ENCODE measurements around the gene HOXC5.

Gene HOXC5

DNA sequence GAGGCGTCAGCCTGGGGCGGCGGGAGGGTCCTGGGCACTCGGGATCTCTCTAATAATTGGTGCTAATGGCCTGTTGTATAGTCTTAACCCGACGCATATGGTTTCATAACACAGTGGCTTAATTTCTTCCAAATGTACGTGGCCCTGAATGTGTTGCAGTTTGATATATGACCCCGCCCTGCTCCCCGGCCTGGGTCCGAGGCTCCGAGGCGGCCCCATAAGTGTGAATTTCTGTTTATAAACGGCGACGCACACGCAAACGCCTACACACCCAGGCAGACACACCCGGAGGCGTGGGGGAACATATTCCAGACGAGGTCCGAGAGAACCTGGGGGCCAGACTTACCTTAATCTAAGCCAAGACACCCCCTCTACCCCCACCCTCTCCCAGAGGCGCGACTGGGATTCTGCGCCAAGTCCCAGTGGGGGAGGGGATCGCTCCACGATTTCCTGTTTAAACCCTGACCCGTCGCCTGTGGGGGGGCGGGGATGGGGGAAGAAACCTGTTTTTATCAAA is 14.3 kb upstream of the HOXC5 start:
- peak overlapping the region; percentile 54 for H3K4me3 ChIP-seq (ENCODE audit: low read depth, low read length)
- TF ChIP-seq, protein P1, sequence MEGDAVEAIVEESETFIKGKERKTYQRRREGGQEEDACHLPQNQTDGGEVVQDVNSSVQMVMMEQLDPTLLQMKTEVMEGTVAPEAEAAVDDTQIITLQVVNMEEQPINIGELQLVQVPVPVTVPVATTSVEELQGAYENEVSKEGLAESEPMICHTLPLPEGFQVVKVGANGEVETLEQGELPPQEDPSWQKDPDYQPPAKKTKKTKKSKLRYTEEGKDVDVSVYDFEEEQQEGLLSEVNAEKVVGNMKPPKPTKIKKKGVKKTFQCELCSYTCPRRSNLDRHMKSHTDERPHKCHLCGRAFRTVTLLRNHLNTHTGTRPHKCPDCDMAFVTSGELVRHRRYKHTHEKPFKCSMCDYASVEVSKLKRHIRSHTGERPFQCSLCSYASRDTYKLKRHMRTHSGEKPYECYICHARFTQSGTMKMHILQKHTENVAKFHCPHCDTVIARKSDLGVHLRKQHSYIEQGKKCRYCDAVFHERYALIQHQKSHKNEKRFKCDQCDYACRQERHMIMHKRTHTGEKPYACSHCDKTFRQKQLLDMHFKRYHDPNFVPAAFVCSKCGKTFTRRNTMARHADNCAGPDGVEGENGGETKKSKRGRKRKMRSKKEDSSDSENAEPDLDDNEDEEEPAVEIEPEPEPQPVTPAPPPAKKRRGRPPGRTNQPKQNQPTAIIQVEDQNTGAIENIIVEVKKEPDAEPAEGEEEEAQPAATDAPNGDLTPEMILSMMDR (IDR thresholded peaks at IDR 0.05; ENCODE audit: low read depth, low read length, missing control alignments): no peak
- no peak for DNase-seq (ENCODE audit: low read depth)

GRCh38 chr12:54019091-54019811 is 13.6 kb upstream of the HOXC5 start:
- TF ChIP-seq, protein P1 (IDR thresholded peaks at IDR 0.05; ENCODE audit: low read depth, low read length, missing control alignments): no peak
- no peak for DNase-seq (ENCODE audit: low read depth)
- H3K4me3 ChIP-seq (ENCODE audit: low read depth, low read length): no peak overlapping the region

GRCh38 chr12:54019924-54020590 is 12.8 kb upstream of the HOXC5 start:
- no peak for DNase-seq (ENCODE audit: low read depth)
- TF ChIP-seq, protein P1 (IDR thresholded peaks at IDR 0.05; ENCODE audit: low read depth, low read length, missing control alignments): no peak
- H3K4me3 ChIP-seq (ENCODE audit: low read depth, low read length): no peak overlapping the region

GRCh38 chr12:54020591-54021405 is 12.1 kb upstream of the HOXC5 start:
- H3K4me3 ChIP-seq (ENCODE audit: low read depth, low read length): no peak overlapping the region
- TF ChIP-seq, protein P1 (IDR thresholded peaks at IDR 0.05; ENCODE audit: low read depth, low read length, missing control alignments): no peak
- DNase-seq (ENCODE audit: low read depth): no peak

DNA sequence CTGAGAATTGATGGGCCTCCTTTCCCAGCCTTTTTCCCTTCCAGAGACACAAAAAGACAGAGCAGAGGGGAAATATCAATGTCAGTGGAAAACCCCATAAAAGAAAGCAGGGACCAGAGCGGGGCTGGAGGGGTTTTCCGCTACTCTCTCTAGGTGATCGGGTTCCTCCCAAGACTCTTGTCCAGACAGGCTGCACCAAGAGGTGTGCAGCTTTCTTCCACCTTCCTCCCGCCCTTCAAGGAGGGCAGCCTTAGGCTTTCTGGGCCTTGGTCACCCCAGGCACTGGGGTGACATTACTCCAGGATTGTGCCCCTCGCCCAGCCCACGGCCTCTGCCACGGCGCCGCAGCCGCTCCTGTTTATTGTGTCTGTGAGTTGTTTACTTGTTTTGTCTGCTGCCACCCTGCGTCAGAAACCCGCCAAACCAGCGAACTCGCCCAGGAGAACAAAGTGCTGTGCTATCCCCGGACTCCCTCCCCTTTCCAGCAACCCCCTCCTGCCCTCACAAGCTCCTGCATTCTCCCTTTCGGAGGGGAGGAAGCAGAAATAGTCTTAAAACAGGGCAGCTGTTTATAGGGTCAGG is 11.3 kb upstream of the HOXC5 start:
- no peak overlapping the region for H3K4me3 ChIP-seq (ENCODE audit: low read depth, low read length)
- TF ChIP-seq, protein P1 (IDR thresholded peaks at IDR 0.05; ENCODE audit: low read depth, low read length, missing control alignments): peak; percentile 56
- DNase-seq (ENCODE audit: low read depth): no peak

DNA sequence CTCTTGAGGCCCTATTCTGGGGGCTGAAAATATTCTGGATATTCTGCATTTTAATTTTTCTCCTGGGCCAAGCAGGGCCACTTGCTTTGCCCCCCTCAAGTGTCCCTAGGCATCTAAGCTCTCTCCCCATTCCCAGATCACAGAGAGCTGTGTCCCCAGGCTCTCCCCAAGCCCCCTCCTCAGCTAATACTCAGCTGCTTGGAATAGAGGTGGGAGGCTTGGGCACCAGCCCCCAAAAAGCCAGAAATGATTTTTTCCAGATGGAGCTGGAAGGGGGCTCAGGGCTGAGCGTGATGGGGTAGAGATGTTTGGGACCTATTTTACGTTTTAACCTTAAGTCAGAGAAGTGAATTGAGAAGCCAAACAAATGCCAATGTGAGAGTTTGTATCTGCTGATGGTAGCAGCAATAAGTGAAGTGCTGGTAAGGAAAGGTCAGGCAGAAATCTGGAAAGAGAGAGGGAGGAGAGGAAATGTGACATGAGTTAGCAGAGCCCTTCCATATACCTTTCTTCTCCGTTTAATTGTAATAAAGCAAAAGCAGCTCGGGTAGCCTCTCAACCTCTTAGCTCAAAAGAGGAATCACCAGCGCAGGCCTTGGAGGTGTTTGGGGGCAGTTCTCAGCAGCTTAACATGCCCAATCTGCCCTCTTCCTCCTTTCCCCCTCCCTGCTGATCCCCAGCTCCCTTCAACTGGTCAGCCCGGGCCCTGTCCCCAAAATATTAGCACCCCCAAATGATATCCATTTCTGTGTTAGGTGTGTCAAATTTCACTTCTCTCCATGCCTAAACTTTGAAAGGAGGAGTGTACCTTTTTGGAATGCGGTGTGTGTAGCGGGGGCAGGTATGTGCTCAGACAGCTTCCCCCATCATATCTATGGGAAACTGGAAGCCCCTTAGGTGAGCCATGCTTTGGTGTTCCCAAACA is 9.6 kb upstream of the HOXC5 start:
- H3K4me3 ChIP-seq (ENCODE audit: low read depth, low read length): no peak overlapping the region
- no peak for DNase-seq (ENCODE audit: low read depth)
- TF ChIP-seq, protein P1 (IDR thresholded peaks at IDR 0.05; ENCODE audit: low read depth, low read length, missing control alignments): no peak
